ENCODE results near the gene FGGY. TPM values are rescaled to one million over a fixed set of nuclear protein-coding genes. Genes with fewer than 3 reads are reported as not detected.
A peak's percentile ranks its signal among the peaks of the same experiment; 100 is the strongest.

FGGY gene
- total RNA-seq, 1 donor from 2014 or later, result 18.2 TPM

DNA sequence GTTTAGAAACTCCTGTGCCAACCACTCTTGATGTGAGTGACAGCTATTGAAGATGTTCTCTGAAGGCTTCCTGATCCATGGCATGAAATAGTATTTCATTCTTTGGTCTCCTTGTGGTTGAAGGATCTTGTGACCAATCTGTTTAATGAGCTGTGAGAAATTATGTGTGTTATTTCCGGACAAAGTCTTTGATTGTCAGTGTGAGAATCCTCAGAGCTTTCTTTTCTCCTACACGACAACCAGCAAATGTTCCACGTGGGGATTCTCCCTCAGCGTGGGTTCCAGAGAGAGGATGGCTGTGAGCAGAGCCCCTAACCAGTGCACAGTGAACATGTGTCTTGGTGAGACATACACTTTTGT, 472.8 kb downstream of the FGGY start:
- H3K4me3 Mint-ChIP-seq (ENCODE audit: low read depth), result no peak overlapping the region
- no peaks in the 10 kb centered on the region for H3K36me3 Mint-ChIP-seq (ENCODE audit: insufficient read depth)
- TF ChIP-seq CTCF (IDR thresholded peaks at IDR 0.05; ENCODE audit: unreplicated experiment), result no peak
- H3K9me3 Mint-ChIP-seq (ENCODE audit: low read depth), result no peaks in the 10 kb centered on the region
- H3K27me3 Mint-ChIP-seq, result no peaks in the 10 kb centered on the region
- no peak overlapping the region for H3K27ac Mint-ChIP-seq
- peaks cover 8% of the 10 kb centered on the region for H3K4me1 Mint-ChIP-seq (ENCODE audit: low read depth)
- no peak for DNase-seq (ENCODE audit: low spot score, unreplicated experiment)

DNA sequence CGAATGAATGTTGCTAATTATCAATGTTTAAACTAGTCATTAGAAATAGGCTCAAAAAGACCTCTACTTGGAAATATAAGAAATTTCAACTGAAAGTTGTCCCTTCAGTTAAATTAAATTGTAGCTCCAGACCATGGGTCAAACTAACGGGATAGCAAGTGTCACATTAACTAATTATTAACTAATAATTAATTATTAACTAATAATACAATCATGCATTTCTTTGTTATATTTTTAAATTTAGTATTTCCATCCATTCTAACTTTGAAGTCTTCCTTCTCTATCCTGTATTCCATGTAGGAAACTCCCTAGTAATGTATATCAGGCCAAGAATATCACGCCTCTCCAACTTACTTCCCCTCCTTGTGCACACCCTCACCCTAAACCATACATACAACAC, 474.5 kb downstream of the FGGY start:
- no peaks in the 10 kb centered on the region for H3K9me3 Mint-ChIP-seq (ENCODE audit: low read depth)
- DNase-seq (ENCODE audit: low spot score, unreplicated experiment), result no peak
- H3K27me3 Mint-ChIP-seq, result no peaks in the 10 kb centered on the region
- TF ChIP-seq CTCF (IDR thresholded peaks at IDR 0.05; ENCODE audit: unreplicated experiment), result no peak
- peaks cover 8% of the 10 kb centered on the region for H3K4me1 Mint-ChIP-seq (ENCODE audit: low read depth)
- no peak overlapping the region for H3K4me3 Mint-ChIP-seq (ENCODE audit: low read depth)
- H3K27ac Mint-ChIP-seq, result no peak overlapping the region
- no peaks in the 10 kb centered on the region for H3K36me3 Mint-ChIP-seq (ENCODE audit: insufficient read depth)

DNA sequence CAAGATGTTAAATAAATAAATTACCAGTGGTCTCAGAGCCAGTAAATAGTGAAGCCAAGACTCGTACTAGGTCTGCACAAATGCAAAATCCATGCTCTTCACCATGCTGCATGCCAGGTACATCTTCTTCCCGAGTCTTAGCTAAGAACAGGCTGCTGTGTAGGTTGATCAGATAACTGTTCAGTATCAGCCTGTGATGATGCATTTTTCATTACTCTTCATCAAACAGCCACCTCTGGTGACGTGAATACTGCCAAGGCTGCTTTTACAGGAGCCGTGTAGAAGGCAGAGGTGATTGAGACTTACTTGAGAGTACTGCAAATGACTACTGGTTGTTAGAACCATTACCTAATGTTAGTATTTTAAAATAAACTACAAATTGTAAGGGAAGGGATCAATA, 478.6 kb downstream of the FGGY start:
- peaks cover 8% of the 10 kb centered on the region for H3K27me3 Mint-ChIP-seq
- DNase-seq (ENCODE audit: low spot score, unreplicated experiment), result no peak
- no peak overlapping the region for H3K4me3 Mint-ChIP-seq (ENCODE audit: low read depth)
- H3K27ac Mint-ChIP-seq, result no peak overlapping the region
- H3K9me3 Mint-ChIP-seq (ENCODE audit: low read depth), result no peaks in the 10 kb centered on the region
- no peaks in the 10 kb centered on the region for H3K36me3 Mint-ChIP-seq (ENCODE audit: insufficient read depth)
- TF ChIP-seq CTCF (IDR thresholded peaks at IDR 0.05; ENCODE audit: unreplicated experiment), result no peak
- peaks cover 2% of the 10 kb centered on the region for H3K4me1 Mint-ChIP-seq (ENCODE audit: low read depth)

- Mint-ChIP-seq H3K4me1 (ENCODE audit: low read depth) (no peaks in the 10 kb centered on the region), H3K9me3 (ENCODE audit: low read depth) (no peaks in the 10 kb centered on the region), H3K27me3 (peaks cover 8% of the 10 kb centered on the region), H3K36me3 (ENCODE audit: insufficient read depth) (no peaks in the 10 kb centered on the region), H3K27ac (no peak overlapping the region), H3K4me3 (ENCODE audit: low read depth) (no peak overlapping the region)
- no peak for DNase-seq (ENCODE audit: low spot score, unreplicated experiment)
- TF ChIP-seq CTCF (IDR thresholded peaks at IDR 0.05; ENCODE audit: unreplicated experiment), result no peak
These were observed 480.3 kb downstream of the FGGY start for GRCh38 chr1:59776960-59777852.

GRCh38 chr1:59779949-59780348, 483.1 kb downstream of the FGGY start:
- no peaks in the 10 kb centered on the region for H3K4me1 Mint-ChIP-seq (ENCODE audit: low read depth)
- no peak for DNase-seq (ENCODE audit: low spot score, unreplicated experiment)
- H3K27me3 Mint-ChIP-seq, result peaks cover 8% of the 10 kb centered on the region
- H3K4me3 Mint-ChIP-seq (ENCODE audit: low read depth), result no peak overlapping the region
- TF ChIP-seq CTCF (IDR thresholded peaks at IDR 0.05; ENCODE audit: unreplicated experiment), result peak; percentile 45
- no peak overlapping the region for H3K27ac Mint-ChIP-seq
- no peaks in the 10 kb centered on the region for H3K9me3 Mint-ChIP-seq (ENCODE audit: low read depth)
- no peaks in the 10 kb centered on the region for H3K36me3 Mint-ChIP-seq (ENCODE audit: insufficient read depth)
